Measurements from ENCODE around the gene ZFAND6.

DNA sequence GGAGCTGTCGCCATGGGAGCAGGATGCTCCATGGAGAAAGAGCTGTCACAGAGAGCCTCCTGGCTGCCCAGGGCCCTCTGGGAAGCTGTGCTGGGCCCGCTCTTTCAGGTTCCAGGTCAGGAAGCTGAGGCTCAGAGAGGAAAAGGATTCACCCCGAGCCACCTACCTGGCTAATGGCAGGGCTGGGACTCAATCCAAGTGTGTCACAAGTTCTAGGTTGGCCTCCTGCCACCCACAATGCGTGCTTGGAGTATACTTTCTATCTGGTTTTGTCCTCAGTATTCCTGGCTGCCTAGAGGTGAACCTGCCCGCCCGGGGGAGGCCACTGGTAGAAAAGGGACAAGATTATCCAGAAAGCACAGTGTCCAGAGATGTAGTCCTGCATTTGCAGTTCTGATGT, 117.0 kb downstream of the ZFAND6 start:
- TF ChIP-seq SMC3 (conservative IDR thresholded peaks at IDR 0.05; ENCODE audit: poor library complexity) (no peak), CTCF (IDR thresholded peaks at IDR 0.05; ENCODE audit: poor library complexity, severe bottlenecking) (no peak)
